GM18508 (cell line): ENCODE measurements around the gene FGFR3.

Source experiments
- ATAC-seq: cut with Tn5 transposase; IDR thresholded peaks from one replicate; pipeline ENCODE4 v1.9.1; 2021; ENCODE audit warnings: moderate number of reproducible peaks; ENCODE audit not compliant: insufficient read depth, unreplicated experiment

The FGFR3 gene

GRCh38 chr4:1792832-1793495, at the start of gene FGFR3:
Gene FGFR3 (plus strand): TSS chr4:1793293. CDS start chr4:1793935, 642 bp downstream.
- no peak for ATAC-seq

GRCh38 chr4:1743551-1743950, 49.5 kb upstream of the FGFR3 start:
- no peak for ATAC-seq

- ATAC-seq = no peak
Observed at GRCh38 chr4:1743975-1744374, 49.1 kb upstream of the FGFR3 start.

GRCh38 chr4:1744552-1744951, 48.5 kb upstream of the FGFR3 start:
- no peak for ATAC-seq

- no peak for ATAC-seq
Observed at GRCh38 chr4:1745165-1745564, 47.9 kb upstream of the FGFR3 start.

GRCh38 chr4:1745697-1746096, 47.4 kb upstream of the FGFR3 start:
- ATAC-seq = no peak

- ATAC-seq = no peak
Observed at GRCh38 chr4:1746265-1746691, 46.8 kb upstream of the FGFR3 start.

GRCh38 chr4:1746919-1747602, 46.0 kb upstream of the FGFR3 start:
- ATAC-seq = no peak

GRCh38 chr4:1747603-1747967, 45.5 kb upstream of the FGFR3 start:
- no peak for ATAC-seq

- ATAC-seq = no peak
Observed at GRCh38 chr4:1748465-1748995, 44.6 kb upstream of the FGFR3 start.

- ATAC-seq = no peak
Observed at GRCh38 chr4:1749370-1749769, 43.7 kb upstream of the FGFR3 start.

- no peak for ATAC-seq
Observed at GRCh38 chr4:1749826-1750225, 43.3 kb upstream of the FGFR3 start.

- ATAC-seq = no peak
Observed at GRCh38 chr4:1750381-1751154, 42.5 kb upstream of the FGFR3 start.

- no peak for ATAC-seq
Observed at GRCh38 chr4:1751155-1751918, 41.8 kb upstream of the FGFR3 start.

- ATAC-seq = no peak
Observed at GRCh38 chr4:1751919-1752283, 41.2 kb upstream of the FGFR3 start.

- ATAC-seq = no peak
Observed at GRCh38 chr4:1752284-1753041, 40.6 kb upstream of the FGFR3 start.

- ATAC-seq = no peak
Observed at GRCh38 chr4:1753294-1753696, 39.8 kb upstream of the FGFR3 start.

GRCh38 chr4:1753697-1754311, 39.3 kb upstream of the FGFR3 start:
- ATAC-seq = no peak

- no peak for ATAC-seq
Observed at GRCh38 chr4:1754336-1754735, 38.8 kb upstream of the FGFR3 start.
